Osteoblast (primary cell): Measurements from ENCODE around the gene PDE11A. TPM values are rescaled to one million over a fixed set of nuclear protein-coding genes. Genes with fewer than 3 reads are reported as not detected.

Experiments used
- DNase-seq: peaks from one replicate; pipeline ENCODE4 v3.0.0; 2011; ENCODE audit warnings: low spot score, mixed read lengths; ENCODE audit not compliant: insufficient read length; ENCODE audit errors: missing footprints
- H2AFZ ChIP-seq: 2 replicates; pipeline ENCODE4 v1.6.0; 2011; ENCODE audit warnings: mild to moderate bottlenecking, low read length
- H3K27ac ChIP-seq: 2 replicates; pipeline ENCODE4 v1.5.1; 2011; ENCODE audit warnings: mild to moderate bottlenecking, low read depth, low read length, moderate library complexity
- H3K27me3 ChIP-seq: 2 replicates; pipeline ENCODE4 v1.6.0; 2012; ENCODE audit warnings: mild to moderate bottlenecking, control low read depth, inconsistent platforms, low read length, moderate library complexity; ENCODE audit not compliant: insufficient read depth
- H3K36me3 ChIP-seq: 2 replicates; pipeline ENCODE4 v1.5.1; 2011; ENCODE audit warnings: mild to moderate bottlenecking, low read length, control low read depth, moderate library complexity; ENCODE audit not compliant: insufficient read depth
- H3K4me1 ChIP-seq: 2 replicates; pipeline ENCODE4 v1.5.1; 2011; ENCODE audit warnings: mild to moderate bottlenecking, low read length, control low read depth, moderate library complexity; ENCODE audit not compliant: insufficient read depth
- H3K4me2 ChIP-seq: 2 replicates; pipeline ENCODE4 v1.6.0; 2011; ENCODE audit warnings: mild to moderate bottlenecking, low read length; ENCODE audit not compliant: insufficient read depth
- H3K4me3 ChIP-seq: fragments of 200-600 bp; sonication (generic); 3 replicates; pipeline ENCODE4 v1.5.1; 2012; ENCODE audit warnings: mild to moderate bottlenecking, low read length, inconsistent platforms; ENCODE audit not compliant: insufficient read depth
- H3K79me2 ChIP-seq: 2 replicates; pipeline ENCODE4 v1.6.0; 2012; ENCODE audit warnings: mild to moderate bottlenecking, low read length, control low read depth, inconsistent platforms; ENCODE audit not compliant: insufficient read depth
- H3K9me3 ChIP-seq: 2 replicates; pipeline ENCODE4 v1.5.1; 2011; ENCODE audit warnings: low read depth, low read length, control low read depth
- H4K20me1 ChIP-seq: 2 replicates; pipeline ENCODE4 v1.6.0; 2012; ENCODE audit warnings: mild to moderate bottlenecking, low read length, control low read depth; ENCODE audit not compliant: insufficient read depth
- total RNA-seq: library from RNA; depleted of rRNA; stranded (reverse); fragments of >200 nt; gene quantifications from 2 replicates; pipeline ENCODE4 v1.2.3, GENCODE V29; 2012
- TF ChIP-seq, protein P1 (sequence below): IDR thresholded peaks from 2 replicates; pipeline ENCODE4 v1.5.1; 2011; ENCODE audit warnings: mild to moderate bottlenecking, low read depth, low read length, moderate library complexity; ENCODE audit errors: extremely low read depth

PDE11A gene
- total RNA-seq, 1 donor, result 0.36 TPM

DNA sequence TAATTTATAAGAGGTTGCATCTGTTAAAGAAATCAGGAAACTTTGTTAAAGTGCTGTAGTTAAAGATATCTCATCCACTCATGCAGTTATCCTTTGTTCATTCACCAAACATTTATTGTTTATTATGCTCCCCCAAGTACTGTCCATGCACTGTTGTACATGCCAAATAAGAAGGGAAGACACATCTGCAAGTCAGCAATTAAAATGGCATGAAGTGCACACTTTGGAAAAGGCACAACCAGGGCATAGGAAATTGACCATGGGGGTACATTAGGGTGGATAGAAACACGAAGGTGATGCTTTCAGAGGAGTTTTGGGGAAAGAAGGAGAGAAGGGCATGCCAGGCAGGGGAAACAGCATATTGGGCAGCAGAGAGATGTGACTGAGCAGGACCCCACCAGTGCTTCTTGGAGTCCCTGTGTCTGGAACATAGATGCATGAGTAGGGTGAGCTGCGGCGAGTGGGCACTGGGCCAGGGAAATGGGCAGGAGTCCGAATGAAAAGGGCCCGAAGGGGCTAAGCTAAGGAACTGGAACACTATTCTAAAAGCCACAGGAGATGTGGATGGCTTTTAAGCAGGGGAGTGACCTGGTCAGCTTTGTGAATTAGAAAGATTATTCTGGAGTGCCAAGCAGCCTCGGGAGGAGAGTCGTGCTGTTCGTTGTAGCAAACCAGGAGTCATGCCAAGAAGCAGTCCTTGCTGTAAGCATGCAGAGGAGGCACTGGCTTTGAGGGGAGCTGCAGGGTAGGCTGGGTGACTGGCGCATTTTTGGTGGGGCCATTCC lies 363.7 kb downstream of the PDE11A start:
- no peak overlapping the region for H3K4me2 ChIP-seq

GRCh38 chr2:177708106-177708505 lies 364.5 kb downstream of the PDE11A start:
- H2AFZ ChIP-seq, result no peak overlapping the region
- no peak overlapping the region for H3K4me2 ChIP-seq
- H3K4me1 ChIP-seq, result no peaks in the 10 kb centered on the region
- H3K36me3 ChIP-seq, result no peaks in the 10 kb centered on the region
- TF ChIP-seq, protein P1, sequence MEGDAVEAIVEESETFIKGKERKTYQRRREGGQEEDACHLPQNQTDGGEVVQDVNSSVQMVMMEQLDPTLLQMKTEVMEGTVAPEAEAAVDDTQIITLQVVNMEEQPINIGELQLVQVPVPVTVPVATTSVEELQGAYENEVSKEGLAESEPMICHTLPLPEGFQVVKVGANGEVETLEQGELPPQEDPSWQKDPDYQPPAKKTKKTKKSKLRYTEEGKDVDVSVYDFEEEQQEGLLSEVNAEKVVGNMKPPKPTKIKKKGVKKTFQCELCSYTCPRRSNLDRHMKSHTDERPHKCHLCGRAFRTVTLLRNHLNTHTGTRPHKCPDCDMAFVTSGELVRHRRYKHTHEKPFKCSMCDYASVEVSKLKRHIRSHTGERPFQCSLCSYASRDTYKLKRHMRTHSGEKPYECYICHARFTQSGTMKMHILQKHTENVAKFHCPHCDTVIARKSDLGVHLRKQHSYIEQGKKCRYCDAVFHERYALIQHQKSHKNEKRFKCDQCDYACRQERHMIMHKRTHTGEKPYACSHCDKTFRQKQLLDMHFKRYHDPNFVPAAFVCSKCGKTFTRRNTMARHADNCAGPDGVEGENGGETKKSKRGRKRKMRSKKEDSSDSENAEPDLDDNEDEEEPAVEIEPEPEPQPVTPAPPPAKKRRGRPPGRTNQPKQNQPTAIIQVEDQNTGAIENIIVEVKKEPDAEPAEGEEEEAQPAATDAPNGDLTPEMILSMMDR, result no peak
- DNase-seq, result no peak
- no peak overlapping the region for H3K27ac ChIP-seq
- H3K4me3 ChIP-seq, result no peak overlapping the region
- H3K79me2 ChIP-seq, result no peaks in the 10 kb centered on the region
- no peaks in the 10 kb centered on the region for H3K9me3 ChIP-seq
- H4K20me1 ChIP-seq, result no peaks in the 10 kb centered on the region
- no peaks in the 10 kb centered on the region for H3K27me3 ChIP-seq

More for the DNA sequence above, 363.7 kb downstream of the PDE11A start:
- Histone ChIP-seq H3K79me2 (no peaks in the 10 kb centered on the region), H3K9me3 (no peaks in the 10 kb centered on the region), H3K36me3 (no peaks in the 10 kb centered on the region), H3K27ac (no peak overlapping the region), H3K27me3 (no peaks in the 10 kb centered on the region), H2AFZ (no peak overlapping the region), H4K20me1 (no peaks in the 10 kb centered on the region), H3K4me1 (no peaks in the 10 kb centered on the region), H3K4me3 (no peak overlapping the region)
- DNase-seq, result no peak
- TF ChIP-seq, protein P1, result no peak

DNA sequence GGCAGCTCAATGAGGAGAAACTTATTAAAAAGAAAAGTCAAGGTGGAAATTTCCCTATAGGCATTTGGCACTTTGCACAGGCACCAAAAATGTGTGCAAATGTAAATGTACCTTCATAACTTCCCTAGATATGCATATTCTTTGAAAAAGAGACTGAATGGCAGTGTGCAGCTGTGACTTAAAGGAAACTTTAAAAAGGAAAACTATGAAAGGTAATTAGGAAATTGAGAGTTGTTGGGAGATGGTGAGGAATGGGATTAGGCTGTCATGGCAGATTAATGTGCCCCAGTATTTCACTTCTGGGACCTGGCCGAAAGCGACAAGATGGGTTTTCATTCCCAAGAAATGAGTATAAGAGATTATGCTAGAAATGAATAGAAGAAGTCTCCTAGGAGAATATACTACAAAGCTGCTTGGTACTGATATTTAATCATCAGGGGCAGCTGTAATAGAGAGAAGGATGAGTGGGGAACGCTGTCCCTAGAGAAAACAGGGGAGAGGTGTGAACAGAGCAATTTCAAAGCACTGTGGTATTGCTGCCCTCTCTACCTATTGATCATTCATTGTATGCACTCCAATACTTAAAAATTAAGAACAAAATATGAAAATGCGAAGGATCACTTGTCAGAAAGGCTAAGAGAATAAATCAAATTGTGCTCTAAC lies 366.9 kb downstream of the PDE11A start:
- DNase-seq, result no peak
- Histone ChIP-seq H3K36me3 (no peaks in the 10 kb centered on the region), H3K4me2 (no peak overlapping the region), H3K27ac (no peak overlapping the region), H2AFZ (no peak overlapping the region), H3K27me3 (no peaks in the 10 kb centered on the region), H4K20me1 (no peaks in the 10 kb centered on the region), H3K4me3 (no peak overlapping the region), H3K9me3 (no peaks in the 10 kb centered on the region), H3K4me1 (no peaks in the 10 kb centered on the region), H3K79me2 (no peaks in the 10 kb centered on the region)
- TF ChIP-seq, protein P1, result no peak

GRCh38 chr2:177703159-177703558 lies 369.4 kb downstream of the PDE11A start:
- Histone ChIP-seq H3K9me3 (no peaks in the 10 kb centered on the region), H3K4me2 (no peak overlapping the region), H3K4me3 (no peak overlapping the region), H2AFZ (no peak overlapping the region), H3K79me2 (no peaks in the 10 kb centered on the region), H4K20me1 (no peaks in the 10 kb centered on the region), H3K36me3 (no peaks in the 10 kb centered on the region), H3K4me1 (no peaks in the 10 kb centered on the region), H3K27me3 (no peaks in the 10 kb centered on the region), H3K27ac (no peak overlapping the region)
- TF ChIP-seq, protein P1, result no peak
- no peak for DNase-seq
